ENCODE results near the gene AXIN1. TPM values are rescaled to one million over a fixed set of nuclear protein-coding genes. Genes with fewer than 3 reads are reported as not detected.

AXIN1 gene
- total and polyA plus RNA-seq, 9 of the 15 experiments (the other 6 are each of a cell fraction or from before 2014, with no cell fraction given) = 0.42 to 58.0 (median 25.9) TPM

DNA sequence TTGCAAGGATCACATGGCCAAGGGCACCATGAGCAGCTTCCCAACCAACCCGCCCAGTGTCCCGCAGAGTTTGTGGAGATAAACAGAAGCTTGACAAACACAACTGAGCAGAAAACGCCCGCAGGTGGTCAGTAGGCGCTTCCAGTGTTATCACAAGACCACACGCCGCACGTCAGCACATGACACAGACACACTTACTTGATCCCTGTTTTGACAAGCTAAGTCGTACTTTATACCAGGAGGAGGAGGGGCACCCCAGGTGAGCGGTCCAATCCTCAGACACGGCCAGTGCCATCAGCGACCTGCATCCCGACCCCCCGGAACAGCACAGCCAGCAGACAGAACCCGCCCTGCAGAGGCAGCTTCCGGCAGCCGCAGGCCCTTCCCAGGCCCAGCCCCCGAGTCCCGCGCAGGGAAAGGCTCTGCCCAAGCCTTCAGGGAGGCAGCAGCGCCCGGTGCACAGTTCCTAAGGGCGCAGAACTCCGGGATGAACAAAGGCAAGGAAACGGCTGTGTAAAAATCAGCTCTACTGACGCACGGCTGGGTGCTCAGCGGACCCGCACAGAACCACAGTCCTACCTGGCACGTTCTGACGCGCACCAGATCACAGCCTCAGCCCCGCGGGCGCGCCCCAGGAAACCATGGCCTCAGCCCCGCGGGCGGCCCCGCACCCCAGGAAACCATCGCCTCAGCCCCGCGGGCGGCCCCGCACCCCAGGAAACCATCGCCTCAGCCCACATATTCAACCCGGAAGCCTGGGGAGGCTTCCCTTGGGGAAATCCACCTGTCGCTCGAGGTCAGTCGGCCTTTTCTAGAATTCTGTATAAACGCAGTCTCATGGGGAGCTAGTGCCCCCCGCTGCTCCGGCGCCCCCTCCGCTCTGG, 27.8 kb downstream of the AXIN1 start (continued):
- TF ChIP-seq, protein P1, sequence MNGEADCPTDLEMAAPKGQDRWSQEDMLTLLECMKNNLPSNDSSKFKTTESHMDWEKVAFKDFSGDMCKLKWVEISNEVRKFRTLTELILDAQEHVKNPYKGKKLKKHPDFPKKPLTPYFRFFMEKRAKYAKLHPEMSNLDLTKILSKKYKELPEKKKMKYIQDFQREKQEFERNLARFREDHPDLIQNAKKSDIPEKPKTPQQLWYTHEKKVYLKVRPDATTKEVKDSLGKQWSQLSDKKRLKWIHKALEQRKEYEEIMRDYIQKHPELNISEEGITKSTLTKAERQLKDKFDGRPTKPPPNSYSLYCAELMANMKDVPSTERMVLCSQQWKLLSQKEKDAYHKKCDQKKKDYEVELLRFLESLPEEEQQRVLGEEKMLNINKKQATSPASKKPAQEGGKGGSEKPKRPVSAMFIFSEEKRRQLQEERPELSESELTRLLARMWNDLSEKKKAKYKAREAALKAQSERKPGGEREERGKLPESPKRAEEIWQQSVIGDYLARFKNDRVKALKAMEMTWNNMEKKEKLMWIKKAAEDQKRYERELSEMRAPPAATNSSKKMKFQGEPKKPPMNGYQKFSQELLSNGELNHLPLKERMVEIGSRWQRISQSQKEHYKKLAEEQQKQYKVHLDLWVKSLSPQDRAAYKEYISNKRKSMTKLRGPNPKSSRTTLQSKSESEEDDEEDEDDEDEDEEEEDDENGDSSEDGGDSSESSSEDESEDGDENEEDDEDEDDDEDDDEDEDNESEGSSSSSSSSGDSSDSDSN (IDR thresholded peaks at IDR 0.05; ENCODE audit: borderline replicate concordance in 1 of 2, low read depth in 2 of 2, low read length in 2 of 2) = peak in 1 of 2 experiments; percentile 76; a peak in 1 of 4 replicates
- TF ChIP-seq SMARCA4 (IDR thresholded peaks at IDR 0.05) (peak; percentile 78; the same call in 1 of the 2 replicates), RNF2 (IDR thresholded peaks at IDR 0.05) (peak; percentile 51), TCF3 (CRISPR knock-in tag; IDR thresholded peaks at IDR 0.05) (peak; percentile 90), PHF21A (IDR thresholded peaks at IDR 0.05; ENCODE audit: borderline replicate concordance, low read depth) (peak; percentile 30; the same call in 1 of the 2 replicates), EP400 (IDR thresholded peaks at IDR 0.05) (peak; percentile 75), FOXM1 (IDR thresholded peaks at IDR 0.05; ENCODE audit: low read depth) (peak; percentile 64), FOXM1 (CRISPR knock-in tag; IDR thresholded peaks at IDR 0.05; ENCODE audit: low read depth) (no peak), JUND (IDR thresholded peaks at IDR 0.05; ENCODE audit: borderline replicate concordance, low read depth, low read length) (peak; percentile 71), JUND (tag; IDR thresholded peaks at IDR 0.05; ENCODE audit: borderline replicate concordance, low read depth, low read length) (peak; percentile 63; the same call in 1 of the 3 replicates), MAFG (tag; conservative IDR thresholded peaks at IDR 0.05) (peak; percentile 28; the same call in 1 of the 2 replicates), NRF1 (conservative IDR thresholded peaks at IDR 0.05 in 1 of 2, IDR thresholded peaks at IDR 0.05 in 1 of 2) (peak; percentile 65 to 69)
- TF ChIP-seq, protein P2, sequence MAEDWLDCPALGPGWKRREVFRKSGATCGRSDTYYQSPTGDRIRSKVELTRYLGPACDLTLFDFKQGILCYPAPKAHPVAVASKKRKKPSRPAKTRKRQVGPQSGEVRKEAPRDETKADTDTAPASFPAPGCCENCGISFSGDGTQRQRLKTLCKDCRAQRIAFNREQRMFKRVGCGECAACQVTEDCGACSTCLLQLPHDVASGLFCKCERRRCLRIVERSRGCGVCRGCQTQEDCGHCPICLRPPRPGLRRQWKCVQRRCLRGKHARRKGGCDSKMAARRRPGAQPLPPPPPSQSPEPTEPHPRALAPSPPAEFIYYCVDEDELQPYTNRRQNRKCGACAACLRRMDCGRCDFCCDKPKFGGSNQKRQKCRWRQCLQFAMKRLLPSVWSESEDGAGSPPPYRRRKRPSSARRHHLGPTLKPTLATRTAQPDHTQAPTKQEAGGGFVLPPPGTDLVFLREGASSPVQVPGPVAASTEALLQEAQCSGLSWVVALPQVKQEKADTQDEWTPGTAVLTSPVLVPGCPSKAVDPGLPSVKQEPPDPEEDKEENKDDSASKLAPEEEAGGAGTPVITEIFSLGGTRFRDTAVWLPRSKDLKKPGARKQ (CRISPR knock-in tag; IDR thresholded peaks at IDR 0.05) = 0 out of 2 replicates have a peak, but pooled peaks have one; percentile 7
- TF ChIP-seq, protein P3, sequence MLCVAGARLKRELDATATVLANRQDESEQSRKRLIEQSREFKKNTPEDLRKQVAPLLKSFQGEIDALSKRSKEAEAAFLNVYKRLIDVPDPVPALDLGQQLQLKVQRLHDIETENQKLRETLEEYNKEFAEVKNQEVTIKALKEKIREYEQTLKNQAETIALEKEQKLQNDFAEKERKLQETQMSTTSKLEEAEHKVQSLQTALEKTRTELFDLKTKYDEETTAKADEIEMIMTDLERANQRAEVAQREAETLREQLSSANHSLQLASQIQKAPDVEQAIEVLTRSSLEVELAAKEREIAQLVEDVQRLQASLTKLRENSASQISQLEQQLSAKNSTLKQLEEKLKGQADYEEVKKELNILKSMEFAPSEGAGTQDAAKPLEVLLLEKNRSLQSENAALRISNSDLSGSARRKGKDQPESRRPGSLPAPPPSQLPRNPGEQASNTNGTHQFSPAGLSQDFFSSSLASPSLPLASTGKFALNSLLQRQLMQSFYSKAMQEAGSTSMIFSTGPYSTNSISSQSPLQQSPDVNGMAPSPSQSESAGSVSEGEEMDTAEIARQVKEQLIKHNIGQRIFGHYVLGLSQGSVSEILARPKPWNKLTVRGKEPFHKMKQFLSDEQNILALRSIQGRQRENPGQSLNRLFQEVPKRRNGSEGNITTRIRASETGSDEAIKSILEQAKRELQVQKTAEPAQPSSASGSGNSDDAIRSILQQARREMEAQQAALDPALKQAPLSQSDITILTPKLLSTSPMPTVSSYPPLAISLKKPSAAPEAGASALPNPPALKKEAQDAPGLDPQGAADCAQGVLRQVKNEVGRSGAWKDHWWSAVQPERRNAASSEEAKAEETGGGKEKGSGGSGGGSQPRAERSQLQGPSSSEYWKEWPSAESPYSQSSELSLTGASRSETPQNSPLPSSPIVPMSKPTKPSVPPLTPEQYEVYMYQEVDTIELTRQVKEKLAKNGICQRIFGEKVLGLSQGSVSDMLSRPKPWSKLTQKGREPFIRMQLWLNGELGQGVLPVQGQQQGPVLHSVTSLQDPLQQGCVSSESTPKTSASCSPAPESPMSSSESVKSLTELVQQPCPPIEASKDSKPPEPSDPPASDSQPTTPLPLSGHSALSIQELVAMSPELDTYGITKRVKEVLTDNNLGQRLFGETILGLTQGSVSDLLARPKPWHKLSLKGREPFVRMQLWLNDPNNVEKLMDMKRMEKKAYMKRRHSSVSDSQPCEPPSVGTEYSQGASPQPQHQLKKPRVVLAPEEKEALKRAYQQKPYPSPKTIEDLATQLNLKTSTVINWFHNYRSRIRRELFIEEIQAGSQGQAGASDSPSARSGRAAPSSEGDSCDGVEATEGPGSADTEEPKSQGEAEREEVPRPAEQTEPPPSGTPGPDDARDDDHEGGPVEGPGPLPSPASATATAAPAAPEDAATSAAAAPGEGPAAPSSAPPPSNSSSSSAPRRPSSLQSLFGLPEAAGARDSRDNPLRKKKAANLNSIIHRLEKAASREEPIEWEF (CRISPR knock-in tag; IDR thresholded peaks at IDR 0.05) = peak; percentile 36; the same call in 1 of the 2 replicates
- TF ChIP-seq, protein P4, sequence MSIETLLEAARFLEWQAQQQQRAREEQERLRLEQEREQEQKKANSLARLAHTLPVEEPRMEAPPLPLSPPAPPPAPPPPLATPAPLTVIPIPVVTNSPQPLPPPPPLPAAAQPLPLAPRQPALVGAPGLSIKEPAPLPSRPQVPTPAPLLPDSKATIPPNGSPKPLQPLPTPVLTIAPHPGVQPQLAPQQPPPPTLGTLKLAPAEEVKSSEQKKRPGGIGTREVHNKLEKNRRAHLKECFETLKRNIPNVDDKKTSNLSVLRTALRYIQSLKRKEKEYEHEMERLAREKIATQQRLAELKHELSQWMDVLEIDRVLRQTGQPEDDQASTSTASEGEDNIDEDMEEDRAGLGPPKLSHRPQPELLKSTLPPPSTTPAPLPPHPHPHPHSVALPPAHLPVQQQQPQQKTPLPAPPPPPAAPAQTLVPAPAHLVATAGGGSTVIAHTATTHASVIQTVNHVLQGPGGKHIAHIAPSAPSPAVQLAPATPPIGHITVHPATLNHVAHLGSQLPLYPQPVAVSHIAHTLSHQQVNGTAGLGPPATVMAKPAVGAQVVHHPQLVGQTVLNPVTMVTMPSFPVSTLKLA (conservative IDR thresholded peaks at IDR 0.05) = peak; percentile 93 to 97

All from K562 (cell line).